Measurements from ENCODE around the gene SLC1A3.
"Not testable (repeated sequence)": the region's sequence is repeated elsewhere in the genome, so short reads cannot be mapped to it uniquely, and the experiment has no call there.

The SLC1A3 gene

DNA sequence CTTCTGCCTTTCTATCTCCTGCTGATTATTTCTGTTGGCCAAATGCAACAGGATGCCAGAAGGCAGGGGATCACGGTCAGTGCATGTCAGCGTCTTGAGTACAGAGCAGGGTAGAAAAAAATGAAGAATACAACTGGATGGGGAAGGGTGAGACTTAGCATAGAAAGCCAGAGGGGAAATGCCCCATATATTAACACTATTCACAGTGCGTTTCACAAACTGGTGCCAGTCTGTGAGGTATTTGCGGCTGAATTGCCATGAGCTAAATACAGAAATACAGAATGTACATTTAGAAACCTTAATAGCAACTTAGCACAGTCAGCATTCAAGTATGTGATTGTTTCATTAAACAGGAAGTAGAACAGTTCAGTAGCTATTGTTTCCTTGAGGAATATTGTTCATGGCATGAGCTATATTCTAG, 31.0 kb upstream of the SLC1A3 start:
- no peak for DNase-seq (ENCODE audit: low spot score)
- TF ChIP-seq, protein P1, sequence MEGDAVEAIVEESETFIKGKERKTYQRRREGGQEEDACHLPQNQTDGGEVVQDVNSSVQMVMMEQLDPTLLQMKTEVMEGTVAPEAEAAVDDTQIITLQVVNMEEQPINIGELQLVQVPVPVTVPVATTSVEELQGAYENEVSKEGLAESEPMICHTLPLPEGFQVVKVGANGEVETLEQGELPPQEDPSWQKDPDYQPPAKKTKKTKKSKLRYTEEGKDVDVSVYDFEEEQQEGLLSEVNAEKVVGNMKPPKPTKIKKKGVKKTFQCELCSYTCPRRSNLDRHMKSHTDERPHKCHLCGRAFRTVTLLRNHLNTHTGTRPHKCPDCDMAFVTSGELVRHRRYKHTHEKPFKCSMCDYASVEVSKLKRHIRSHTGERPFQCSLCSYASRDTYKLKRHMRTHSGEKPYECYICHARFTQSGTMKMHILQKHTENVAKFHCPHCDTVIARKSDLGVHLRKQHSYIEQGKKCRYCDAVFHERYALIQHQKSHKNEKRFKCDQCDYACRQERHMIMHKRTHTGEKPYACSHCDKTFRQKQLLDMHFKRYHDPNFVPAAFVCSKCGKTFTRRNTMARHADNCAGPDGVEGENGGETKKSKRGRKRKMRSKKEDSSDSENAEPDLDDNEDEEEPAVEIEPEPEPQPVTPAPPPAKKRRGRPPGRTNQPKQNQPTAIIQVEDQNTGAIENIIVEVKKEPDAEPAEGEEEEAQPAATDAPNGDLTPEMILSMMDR (IDR thresholded peaks at IDR 0.05; ENCODE audit: extremely low read depth, missing control alignments): no peak

- DNase-seq (ENCODE audit: low spot score): no peak
- TF ChIP-seq, protein P1 (IDR thresholded peaks at IDR 0.05; ENCODE audit: extremely low read depth, missing control alignments): no peak
Measured at GRCh38 chr5:36576721-36577120, 29.7 kb upstream of the SLC1A3 start.

DNA sequence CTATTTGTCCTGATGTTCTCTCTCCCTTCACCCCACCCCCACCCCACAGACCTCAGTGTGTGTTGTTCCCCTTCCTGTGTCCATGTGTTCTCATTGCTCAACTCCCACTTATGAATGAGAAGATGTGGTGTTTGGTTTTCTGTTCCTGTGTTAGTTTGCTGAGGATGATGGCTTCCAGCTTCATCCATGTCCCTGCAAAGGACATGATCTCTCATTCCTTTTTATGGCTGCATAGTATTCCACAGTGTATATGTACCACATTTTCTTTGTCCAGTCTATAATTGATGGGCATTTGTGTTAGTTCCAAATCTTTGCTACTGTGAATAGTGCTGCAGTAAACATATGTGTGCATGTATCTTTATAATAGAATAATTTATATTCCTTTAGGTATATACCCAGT, 26.5 kb upstream of the SLC1A3 start:
- not testable (repeated sequence) for DNase-seq (ENCODE audit: low spot score)

DNA sequence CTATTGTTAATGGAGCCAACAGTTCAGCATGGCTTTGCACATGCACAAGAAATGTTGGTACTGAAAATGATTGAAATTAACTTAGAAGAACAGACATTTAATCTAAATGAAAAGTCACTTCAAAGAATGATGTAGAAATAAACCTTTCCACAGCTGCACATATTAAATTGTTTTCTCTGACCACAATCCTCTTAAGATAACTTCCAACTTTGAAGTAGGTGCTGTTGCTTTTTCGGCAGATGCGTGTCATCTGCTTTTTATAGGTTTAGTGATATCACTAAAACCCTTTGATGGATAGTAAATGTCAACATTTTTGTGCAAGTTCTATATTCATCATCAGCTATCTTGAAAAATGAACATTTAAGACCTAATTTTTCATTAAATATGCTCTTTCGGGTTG, 25.3 kb upstream of the SLC1A3 start:
- DNase-seq (ENCODE audit: low spot score): no peak
- TF ChIP-seq, protein P1 (IDR thresholded peaks at IDR 0.05; ENCODE audit: extremely low read depth, missing control alignments): no peak

DNA sequence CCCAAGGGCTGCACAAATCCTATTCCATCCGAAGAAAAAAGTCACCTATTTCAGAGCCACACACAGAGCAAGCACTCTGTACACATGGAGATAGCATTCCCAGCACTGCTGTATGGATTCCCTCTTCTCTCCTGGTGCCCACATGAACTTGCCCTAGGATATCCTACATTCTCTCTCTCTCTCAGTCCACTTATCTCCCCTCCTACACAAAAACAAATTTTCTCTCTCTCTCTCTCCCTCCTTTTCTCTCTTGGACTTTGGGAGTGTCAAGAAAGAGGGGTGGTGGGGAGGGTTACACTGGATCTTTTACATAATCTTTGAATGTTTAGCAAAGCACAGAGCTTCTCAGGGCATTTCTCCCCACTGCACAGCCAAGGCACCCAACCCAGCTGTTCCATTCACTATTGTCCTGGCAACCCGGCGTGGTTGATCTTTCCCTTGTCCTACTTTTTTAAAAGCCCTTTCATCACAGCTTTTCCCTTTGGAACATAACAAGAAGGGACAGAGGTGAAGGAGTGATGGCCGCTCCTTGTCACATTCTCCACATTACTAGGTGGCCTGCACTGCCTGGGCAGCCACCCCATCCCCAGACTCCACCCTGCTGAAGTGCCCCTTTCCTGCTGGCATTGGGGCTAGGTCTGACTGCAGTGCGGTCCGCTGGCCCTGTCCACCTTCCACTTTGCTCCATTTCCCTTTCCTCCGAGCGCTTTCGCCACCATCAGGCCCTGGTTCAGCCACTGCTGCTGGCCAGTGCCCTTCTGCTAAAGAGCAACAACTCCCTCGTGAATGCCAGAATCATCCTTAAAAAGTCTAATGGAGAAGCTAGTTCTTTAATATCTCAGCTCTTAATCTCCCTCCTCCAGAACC, 22.2 kb upstream of the SLC1A3 start:
- DNase-seq (ENCODE audit: low spot score): no peak
- TF ChIP-seq, protein P1 (IDR thresholded peaks at IDR 0.05; ENCODE audit: extremely low read depth, missing control alignments): no peak

DNA sequence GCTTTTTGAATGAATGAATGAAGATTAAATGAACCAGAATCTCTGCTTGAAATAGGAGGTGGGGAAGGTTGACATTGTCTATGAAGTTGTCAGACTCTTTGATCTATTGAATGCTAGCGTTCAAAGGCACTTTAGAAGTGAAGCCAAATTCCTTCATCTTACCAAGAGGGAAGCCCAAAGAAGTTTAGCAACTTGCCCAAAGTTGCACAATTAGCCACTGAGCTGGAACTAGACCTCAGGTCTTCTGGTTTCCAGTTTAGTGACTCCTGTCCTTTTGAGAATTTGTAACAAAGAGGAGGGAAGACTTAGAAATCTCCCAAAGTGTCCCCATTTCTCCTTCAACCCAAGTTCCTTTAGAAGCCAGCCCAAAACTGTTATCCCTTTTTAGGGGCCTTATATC, 20.7 kb upstream of the SLC1A3 start:
- TF ChIP-seq, protein P1 (IDR thresholded peaks at IDR 0.05; ENCODE audit: extremely low read depth, missing control alignments): no peak
- DNase-seq (ENCODE audit: low spot score): no peak

- TF ChIP-seq, protein P1 (IDR thresholded peaks at IDR 0.05; ENCODE audit: extremely low read depth, missing control alignments): no peak
- DNase-seq (ENCODE audit: low spot score): no peak
Measured at GRCh38 chr5:36587354-36587753, 19.1 kb upstream of the SLC1A3 start.

GRCh38 chr5:36589735-36590134, 16.7 kb upstream of the SLC1A3 start:
- DNase-seq (ENCODE audit: low spot score): not testable (repeated sequence)

Data from GM20000 (cell line).